ENCODE results near the gene DOCK2. TPM values are rescaled to one million over a fixed set of nuclear protein-coding genes. Genes with fewer than 3 reads are reported as not detected.

DOCK2 gene
- polyA plus RNA-seq, 3 donors, result 57.5 to 178 (median 115) TPM

GRCh38 chr5:169860585-169860984 is 223.5 kb downstream of the DOCK2 start:
- H3K79me2 ChIP-seq (ENCODE audit: insufficient read depth, low read length), result peaks cover 82% of the 10 kb centered on the region
- Mint-ChIP-seq H3K9me3 (no peaks in the 10 kb centered on the region), H3K36me3 (peaks cover 45 to 65% of the 10 kb centered on the region in 2 donors), H3K27me3 (ENCODE audit: low read depth in 3 of 3) (no peaks in the 10 kb centered on the region), H3K4me1 (peaks cover 32% of the 10 kb centered on the region), H3K4me3 (no peak overlapping the region), H3K27ac (peak overlapping the region in 2 of 7 donors; percentile 1 to 67)
- peaks cover 100% of the 10 kb centered on the region for H4K20me1 ChIP-seq (ENCODE audit: insufficient read depth, low read length)
- H3K27ac ChIP-seq (ENCODE audit: low read depth in 1 of 2, low read length in 2 of 2), result peak overlapping the region in 1 of 2 donors; percentile 37
- no peak for TF ChIP-seq CTCF (IDR thresholded peaks at IDR 0.05)
- H3K27me3 ChIP-seq (ENCODE audit: control insufficient read depth in 2 of 2, insufficient read depth in 2 of 2, low read length in 2 of 2), result no peaks in the 10 kb centered on the region
- peaks cover 10 to 74% of the 10 kb centered on the region in 2 donors for H3K36me3 ChIP-seq (replicated peaks in 1 of 2; ENCODE audit: control insufficient read depth in 1 of 2, insufficient read depth in 2 of 2, low read length in 2 of 2)
- no peak for DNase-seq
- H3K9ac ChIP-seq (ENCODE audit: insufficient read depth, low read length, poor library complexity, severe bottlenecking), result no peak overlapping the region
- no peak overlapping the region for H2AFZ ChIP-seq (ENCODE audit: insufficient read depth, low read depth, low read length, poor library complexity, severe bottlenecking)
- intact Hi-C loops (cut with micrococcal nuclease), result no loop called here
- H3K9me3 ChIP-seq (replicated peaks in 1 of 2; ENCODE audit: control insufficient read depth in 1 of 2, insufficient read depth in 1 of 2, low read length in 2 of 2), result no peaks in the 10 kb centered on the region
- no peak overlapping the region for H3K4me3 ChIP-seq (replicated peaks in 1 of 3; ENCODE audit: low read depth in 2 of 3, low read length in 3 of 3)
- 100% methylated on average over 1 of the region's 3 CpGs for whole genome bisulfite sequencing (ENCODE audit: insufficient coverage)
- H3K4me2 ChIP-seq (replicated peaks; ENCODE audit: extremely low read depth, low read length, poor library complexity, severe bottlenecking), result no peak overlapping the region
- no peaks in the 10 kb centered on the region for H3K4me1 ChIP-seq (ENCODE audit: control insufficient read depth in 1 of 2, insufficient read depth in 2 of 2, low read length in 2 of 2)

DNA sequence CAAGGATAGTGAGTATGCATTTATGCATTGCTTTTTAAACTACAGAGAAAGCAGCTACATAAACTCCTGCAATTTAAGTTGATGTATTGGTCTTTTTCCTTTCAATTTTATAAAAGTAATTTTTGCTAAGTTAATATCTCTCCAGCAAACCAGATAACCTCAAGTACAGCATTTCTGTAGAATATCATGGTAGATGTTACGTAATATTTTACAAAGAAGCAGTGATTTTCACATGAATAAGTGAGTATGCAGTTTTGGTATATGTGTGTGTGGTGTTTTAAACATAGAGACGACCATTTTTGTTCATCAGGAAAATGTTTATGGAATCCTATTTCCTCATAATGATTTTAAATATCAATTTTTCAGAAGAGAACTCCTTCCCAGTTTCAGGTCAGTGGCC is 224.4 kb downstream of the DOCK2 start:
- peaks cover 23% of the 10 kb centered on the region for H3K4me1 Mint-ChIP-seq
- Histone ChIP-seq H3K4me2 (replicated peaks; ENCODE audit: extremely low read depth, low read length, poor library complexity, severe bottlenecking) (no peak overlapping the region), H3K4me3 (replicated peaks in 1 of 3; ENCODE audit: low read depth in 2 of 3, low read length in 3 of 3) (no peak overlapping the region), H3K27ac (ENCODE audit: low read depth in 1 of 2, low read length in 2 of 2) (peak overlapping the region in 1 of 2 donors; percentile 26), H3K79me2 (ENCODE audit: insufficient read depth, low read length) (peaks cover 83% of the 10 kb centered on the region), H2AFZ (ENCODE audit: insufficient read depth, low read depth, low read length, poor library complexity, severe bottlenecking) (no peak overlapping the region), H3K36me3 (replicated peaks in 1 of 2; ENCODE audit: control insufficient read depth in 1 of 2, insufficient read depth in 2 of 2, low read length in 2 of 2) (peaks cover 13 to 74% of the 10 kb centered on the region in 2 donors), H3K9ac (ENCODE audit: insufficient read depth, low read length, poor library complexity, severe bottlenecking) (no peak overlapping the region), H3K4me1 (ENCODE audit: control insufficient read depth in 1 of 2, insufficient read depth in 2 of 2, low read length in 2 of 2) (no peaks in the 10 kb centered on the region), H4K20me1 (ENCODE audit: insufficient read depth, low read length) (peaks cover 100% of the 10 kb centered on the region), H3K9me3 (replicated peaks in 1 of 2; ENCODE audit: control insufficient read depth in 1 of 2, insufficient read depth in 1 of 2, low read length in 2 of 2) (no peaks in the 10 kb centered on the region), H3K27me3 (ENCODE audit: control insufficient read depth in 2 of 2, insufficient read depth in 2 of 2, low read length in 2 of 2) (no peaks in the 10 kb centered on the region)
- DNase-seq, result no peak
- H3K27ac Mint-ChIP-seq, result no peak overlapping the region
- H3K4me3 Mint-ChIP-seq, result no peak overlapping the region
- no peak for TF ChIP-seq CTCF (IDR thresholded peaks at IDR 0.05)
- intact Hi-C loops (cut with micrococcal nuclease), result no loop called here
- no CpG with 5 or more reads among the region's 2 CpGs for WGBS (ENCODE audit: insufficient coverage)
- no peaks in the 10 kb centered on the region for H3K9me3 Mint-ChIP-seq
- no peaks in the 10 kb centered on the region for H3K27me3 Mint-ChIP-seq (ENCODE audit: low read depth in 3 of 3)
- peaks cover 44 to 67% of the 10 kb centered on the region in 2 donors for H3K36me3 Mint-ChIP-seq

Measured in CD14-positive monocyte (primary cell).